ENCODE results near the gene ARID4B.

ARID4B gene

GRCh38 chr1:235127732-235128455 is 200.1 kb downstream of the ARID4B start:
- DNase-seq (ENCODE audit: low read depth) = no peak

- DNase-seq (ENCODE audit: low read depth) = no peak
Measured at GRCh38 chr1:235127203-235127602, 200.8 kb downstream of the ARID4B start.

GRCh38 chr1:235124665-235125064 is 203.3 kb downstream of the ARID4B start:
- DNase-seq (ENCODE audit: low read depth) = no peak

GRCh38 chr1:235124111-235124510 is 203.9 kb downstream of the ARID4B start:
- no peak for DNase-seq (ENCODE audit: low read depth)

- DNase-seq (ENCODE audit: low read depth) = no peak
Measured at GRCh38 chr1:235122348-235122747, 205.6 kb downstream of the ARID4B start.
